Prostate gland (tissue), 2 donors: Measurements from ENCODE around the gene SMAD7. TPM values are rescaled to one million over a fixed set of nuclear protein-coding genes. Genes with fewer than 3 reads are reported as not detected.

Experiments used
- DNase-seq: peaks from one replicate; pipeline ENCODE4 v3.0.0-alpha.2; 2019; ENCODE audit warnings: low spot score
- H3K27ac ChIP-seq, 2 donors: fragments of 200-600 bp; sonication (generic); 2 replicates each; pipeline ENCODE4 v1.5.1; 2017 to 2019
- H3K27me3 ChIP-seq: fragments of 200-600 bp; sonication (generic); replicated peaks from 2 replicates; pipeline ENCODE4 v1.5.1; 2019; ENCODE audit not compliant: insufficient read depth
- H3K36me3 ChIP-seq, 2 donors: fragments of 200-600 bp; sonication (generic); 1 replicate in 1 of 2; 2 replicates in 1 of 2; pipeline versions ENCODE4 v1.5.1 to v1.8.1; 2017 to 2019
- H3K4me1 ChIP-seq: fragments of 200-600 bp; sonication (generic); replicated peaks from 2 replicates; pipeline ENCODE4 v1.5.1; 2019
- H3K4me3 ChIP-seq, 2 donors: fragments of 200-600 bp; sonication (generic); 2 replicates each; pipeline ENCODE4 v1.5.1; 2017 to 2019
- H3K9me3 ChIP-seq: fragments of 200-600 bp; sonication (generic); 2 replicates; pipeline ENCODE4 v1.5.1; 2017
- CTCF ChIP-seq, 4 experiments: fragments of 200-600 bp in 2 of 4; fragments of 450-650 bp in 2 of 4; sonication (generic) in 2 of 4; IDR thresholded peaks; 1 replicate in 3 of 4; 2 replicates in 1 of 4; pipeline ENCODE4 v1.5.1; 2016 to 2019; ENCODE audit warnings: antibody characterized with exemption in 4 of 4, mild to moderate bottlenecking in 2 of 4, moderate library complexity in 2 of 4
- POLR2A ChIP-seq: fragments of 450-650 bp; IDR thresholded peaks from one replicate; pipeline ENCODE4 v1.6.1; 2016; ENCODE audit warnings: antibody characterized with exemption, mild to moderate bottlenecking
- POLR2AphosphoS5 ChIP-seq: sonication (generic); formaldehyde crosslinking; IDR thresholded peaks from one replicate; pipeline ENCODE4 v1.6.1; 2017; ENCODE audit warnings: antibody characterized with exemption
- WGBS: methylation state at CpG from one replicate; pipeline ENCODE4 v1.1.5; 2018; 5-methylcytosine and 5-hydroxymethylcytosine counted together
- intact Hi-C: fragments of 100-400 bp; cut with DNase I; formaldehyde crosslinking; loops from one replicate; pipeline ENCODE4 v1.14.2; 2022
- total RNA-seq, 2 donors: library from RNA; depleted of rRNA; stranded (reverse); fragments of >200 nt; gene quantifications; one replicate each; pipeline ENCODE4 v1.1.0, GENCODE V29; 2016

Gene SMAD7
- total RNA-seq, 2 donors from 2014 or later: 29.3 to 31.0 TPM

DNA sequence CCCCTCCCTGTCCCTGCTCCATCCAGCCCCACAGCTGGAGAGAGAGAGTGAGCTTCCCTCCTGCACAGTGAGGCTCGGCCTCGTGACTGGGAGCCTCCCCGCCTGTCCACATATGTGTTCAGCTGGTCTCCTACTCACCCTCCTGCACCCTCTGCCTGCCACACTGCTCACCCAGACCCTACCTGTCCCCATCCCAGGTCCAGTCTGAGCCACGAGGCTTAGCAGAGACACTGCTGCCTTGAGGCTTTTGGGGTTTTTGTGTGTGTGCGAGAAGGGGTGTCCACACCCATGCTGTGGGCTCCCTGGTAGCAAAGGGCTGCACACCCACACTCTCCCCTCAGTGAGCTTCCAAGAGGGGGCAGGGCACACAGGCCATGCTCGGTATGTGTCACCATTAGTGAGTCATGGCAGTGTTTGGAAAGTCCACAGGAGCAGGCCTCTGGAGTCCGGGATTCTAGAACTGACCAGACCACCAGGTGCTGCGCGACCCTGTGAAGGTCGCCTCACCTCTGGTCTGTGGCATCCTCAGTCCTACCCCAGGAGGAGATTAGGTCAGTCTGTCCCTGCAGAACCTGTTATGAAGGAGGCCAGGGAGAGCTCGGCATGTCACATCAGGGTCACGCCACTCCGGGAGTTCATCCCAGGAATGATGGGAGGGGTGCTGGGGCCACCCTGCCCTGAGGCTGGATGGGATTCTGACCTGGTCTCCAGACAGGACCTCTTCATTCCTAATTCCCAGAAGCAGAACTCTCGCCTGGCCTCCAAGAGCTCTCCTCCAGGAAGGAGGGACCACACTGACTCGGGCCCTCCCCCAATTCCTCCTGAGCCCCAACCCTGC is 39.9 kb upstream of the SMAD7 start:
- Histone ChIP-seq H3K4me3 (no peak overlapping the region), H3K27me3 (no peaks in the 10 kb centered on the region), H3K36me3 (no peaks in the 10 kb centered on the region), H3K4me1 (no peaks in the 10 kb centered on the region), H3K9me3 (no peaks in the 10 kb centered on the region), H3K27ac (no peak overlapping the region)
- 81% methylated on average over 15 of the region's 15 CpGs for WGBS
- TF ChIP-seq POLR2A (no peak), POLR2AphosphoS5 (no peak), CTCF (IDR thresholded peaks at IDR 0.05) (no peak)
- DNase-seq: no peak
- intact Hi-C loops: no loop called here

DNA sequence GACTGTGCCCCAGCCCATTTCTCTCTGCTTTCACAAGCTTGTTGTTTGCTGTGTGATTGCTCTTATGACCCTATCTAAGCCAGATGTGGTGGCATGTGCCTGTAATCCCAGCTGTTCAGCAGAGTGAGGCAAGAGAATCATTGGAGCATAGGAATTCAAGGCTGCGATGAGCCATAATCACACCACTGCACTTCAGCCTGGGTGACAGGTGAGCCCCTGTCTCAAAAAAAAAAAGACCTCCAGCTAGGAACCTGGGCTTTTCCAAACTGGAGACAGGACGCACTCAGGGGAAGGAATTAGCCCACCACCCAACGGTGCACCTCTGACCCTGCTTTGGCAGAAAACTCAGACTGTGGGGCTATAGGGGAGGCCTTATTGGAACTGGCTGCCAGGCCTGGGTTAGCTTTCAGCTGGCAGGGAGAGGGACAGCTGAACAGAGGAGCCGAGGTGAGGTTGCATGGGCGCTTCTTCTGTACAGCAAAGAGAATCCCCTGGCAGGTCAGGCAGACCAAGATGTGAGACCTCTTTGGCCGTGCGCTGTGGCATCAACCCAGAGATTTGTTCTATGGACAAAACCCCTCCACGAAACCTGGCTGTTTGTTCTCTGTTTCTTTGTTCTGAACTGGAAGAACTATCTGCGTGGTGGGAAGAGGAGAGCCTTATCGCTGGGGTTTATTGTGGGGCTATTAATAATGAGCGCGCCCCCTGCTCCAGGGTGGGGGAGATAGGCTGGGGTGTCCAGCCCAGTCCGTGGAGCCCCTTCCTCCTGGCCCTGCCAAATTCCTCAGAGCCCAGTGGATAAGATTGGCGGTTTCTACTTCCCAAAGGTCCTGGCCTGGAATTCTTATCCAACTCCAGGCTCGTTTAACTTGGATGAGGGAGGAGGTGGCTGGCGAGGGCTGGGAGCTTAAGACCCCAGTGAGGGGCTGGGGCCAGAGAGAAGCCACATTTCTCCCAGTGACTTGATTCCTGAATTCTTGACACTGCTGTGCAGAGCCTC is 38.8 kb upstream of the SMAD7 start:
- intact Hi-C loops: no loop called here
- no peak for DNase-seq
- Histone ChIP-seq H3K27me3 (no peaks in the 10 kb centered on the region), H3K4me3 (no peak overlapping the region), H3K4me1 (no peaks in the 10 kb centered on the region), H3K9me3 (no peaks in the 10 kb centered on the region), H3K27ac (no peak overlapping the region), H3K36me3 (no peaks in the 10 kb centered on the region)
- no peak for TF ChIP-seq CTCF (IDR thresholded peaks at IDR 0.05)
- no peak for TF ChIP-seq POLR2AphosphoS5
- no peak for TF ChIP-seq POLR2A
- WGBS: 86% methylated on average over 16 of the region's 16 CpGs

DNA sequence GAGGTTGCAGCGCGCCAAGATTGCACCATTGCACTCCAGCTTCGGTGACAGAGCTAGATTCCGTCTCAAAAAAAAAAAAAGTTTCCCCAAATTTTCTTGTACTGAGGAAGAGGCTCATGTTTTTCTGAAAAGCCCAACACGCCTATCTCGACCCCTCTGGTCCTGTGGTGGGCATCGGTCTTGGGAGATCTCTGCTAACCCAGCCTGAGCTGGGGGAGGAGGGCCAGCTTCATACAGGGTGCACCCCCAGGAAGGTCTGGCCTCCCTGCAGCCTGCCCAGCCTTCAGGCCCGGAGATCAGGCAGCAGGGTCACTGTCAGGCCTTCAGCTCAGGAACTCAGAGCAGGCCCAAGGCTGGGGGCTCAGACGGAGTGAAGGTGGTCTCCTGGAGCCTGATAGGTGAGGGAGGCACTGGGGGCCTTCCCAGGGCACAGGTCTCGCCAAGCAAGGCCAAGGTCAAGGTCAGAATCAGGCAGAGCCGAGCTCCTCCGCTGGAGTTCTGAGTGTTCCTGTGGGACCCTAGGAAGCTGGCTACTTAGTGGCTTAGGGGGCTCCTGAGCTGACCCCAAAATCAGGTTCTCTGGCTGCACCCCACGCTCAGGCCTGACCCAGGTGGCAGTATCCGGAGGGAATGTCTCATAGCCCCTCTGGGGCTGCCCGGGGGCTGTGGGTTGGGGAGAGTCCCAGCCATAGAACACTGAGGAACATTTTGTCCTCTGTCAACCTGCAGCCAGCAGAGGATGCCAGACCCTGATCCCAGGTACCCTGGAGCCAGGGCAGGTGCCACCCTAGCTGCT is 37.9 kb upstream of the SMAD7 start:
- DNase-seq: no peak
- intact Hi-C loops: no loop called here
- WGBS: 89% methylated on average over 15 of the region's 15 CpGs
- Histone ChIP-seq H3K9me3 (no peaks in the 10 kb centered on the region), H3K36me3 (no peaks in the 10 kb centered on the region), H3K27ac (no peak overlapping the region), H3K4me3 (no peak overlapping the region), H3K4me1 (no peaks in the 10 kb centered on the region), H3K27me3 (no peaks in the 10 kb centered on the region)
- no peak for TF ChIP-seq CTCF (IDR thresholded peaks at IDR 0.05)
- TF ChIP-seq POLR2A: no peak
- TF ChIP-seq POLR2AphosphoS5: no peak

DNA sequence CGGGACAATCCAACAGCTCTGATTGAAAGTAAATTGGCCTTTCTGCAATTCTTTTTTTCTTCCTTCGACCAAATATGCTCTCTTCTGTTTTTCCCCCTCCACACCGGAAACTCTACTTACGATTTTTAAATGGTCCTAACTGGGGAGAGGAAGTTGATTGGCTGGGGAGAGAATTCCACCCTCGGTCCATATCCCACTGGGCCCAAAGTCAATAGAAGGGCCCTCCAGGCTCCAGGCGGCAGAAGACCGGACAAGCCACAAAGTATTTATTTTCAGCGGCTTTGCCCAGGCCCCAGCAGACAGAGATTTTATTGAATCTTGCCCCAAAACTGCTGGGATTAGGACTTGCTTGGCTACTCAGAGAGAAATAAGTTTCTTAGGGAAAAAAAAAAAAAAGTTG is 37.1 kb upstream of the SMAD7 start:
- WGBS: 84% methylated on average over 8 of the region's 8 CpGs
- H3K36me3 ChIP-seq: no peaks in the 10 kb centered on the region
- no peaks in the 10 kb centered on the region for H3K9me3 ChIP-seq
- DNase-seq: no peak
- no peak for TF ChIP-seq POLR2A
- TF ChIP-seq CTCF (IDR thresholded peaks at IDR 0.05): no peak
- TF ChIP-seq POLR2AphosphoS5: no peak
- H3K27me3 ChIP-seq: no peaks in the 10 kb centered on the region
- H3K4me1 ChIP-seq: no peaks in the 10 kb centered on the region
- H3K4me3 ChIP-seq: no peak overlapping the region
- intact Hi-C loops: no loop called here
- H3K27ac ChIP-seq: no peak overlapping the region
